GM18505 (cell line): ENCODE measurements around the gene CCNYL1.

ENCODE experiments used
- ATAC-seq: cut with Tn5 transposase; IDR thresholded peaks from one replicate; pipeline ENCODE4 v1.9.1; 2021; ENCODE audit not compliant: unreplicated experiment
- POLR2A ChIP-seq: IDR thresholded peaks from 4 replicates; pipeline ENCODE4 v1.6.1; 2011; ENCODE audit warnings: borderline replicate concordance; ENCODE audit not compliant: insufficient read depth, insufficient read length; ENCODE audit errors: extremely low read depth

CCNYL1 gene

DNA sequence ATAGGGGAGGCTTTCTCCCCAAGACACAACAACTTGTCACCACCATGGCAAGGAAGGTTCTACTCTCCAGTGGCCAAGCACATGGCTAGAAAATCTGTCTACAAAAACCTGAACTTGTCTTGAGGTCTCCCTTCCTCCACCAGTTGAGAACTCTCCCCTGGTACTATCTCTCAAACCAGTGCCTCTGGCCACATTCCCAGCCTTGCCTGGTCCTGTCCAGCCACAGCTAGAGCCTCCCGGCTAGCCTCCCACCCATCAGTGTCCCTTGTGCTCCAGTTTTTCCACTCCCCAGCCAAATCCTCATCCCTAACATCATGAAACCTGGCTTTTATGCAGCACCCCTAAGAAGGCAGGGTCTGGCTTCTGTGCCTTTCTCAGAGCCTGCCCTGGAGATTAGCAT is 79.5 kb downstream of the CCNYL1 start:
- ATAC-seq = no peak
- no peak for TF ChIP-seq POLR2A

DNA sequence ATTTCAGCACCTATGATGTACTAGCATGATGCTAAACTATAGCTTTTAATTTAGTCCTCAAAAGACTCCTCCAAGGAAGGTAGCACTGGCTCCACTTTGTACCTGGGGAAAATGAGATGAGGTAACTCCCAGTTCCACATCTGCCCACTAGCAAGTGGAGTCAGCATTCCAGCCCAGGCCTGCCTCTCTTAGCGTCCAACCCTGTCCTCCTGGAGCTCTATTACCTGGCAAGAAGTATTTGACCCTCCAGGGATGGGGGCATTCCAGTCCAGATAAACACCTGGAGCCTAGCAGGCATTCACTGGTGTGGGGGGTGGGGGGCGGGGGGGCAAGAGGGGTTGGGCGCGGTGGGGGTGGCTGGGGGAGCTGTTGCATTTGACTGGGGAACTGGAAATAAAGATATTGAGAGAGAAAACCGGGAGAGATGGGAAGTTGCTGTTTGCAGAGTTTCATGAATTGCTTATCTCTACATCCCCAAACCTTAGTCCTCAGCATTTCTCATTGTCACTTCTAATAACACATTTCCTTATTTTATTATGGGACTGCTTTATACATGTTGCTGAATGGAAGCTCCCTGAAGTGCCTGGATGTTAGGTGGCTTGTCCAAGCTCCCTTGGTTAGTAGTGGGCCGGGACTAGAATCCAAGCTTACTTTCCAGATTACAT is 80.3 kb downstream of the CCNYL1 start:
- no peak for ATAC-seq
- TF ChIP-seq POLR2A = no peak

GRCh38 chr2:207792244-207792785 is 80.9 kb downstream of the CCNYL1 start:
- no peak for ATAC-seq
- no peak for TF ChIP-seq POLR2A

DNA sequence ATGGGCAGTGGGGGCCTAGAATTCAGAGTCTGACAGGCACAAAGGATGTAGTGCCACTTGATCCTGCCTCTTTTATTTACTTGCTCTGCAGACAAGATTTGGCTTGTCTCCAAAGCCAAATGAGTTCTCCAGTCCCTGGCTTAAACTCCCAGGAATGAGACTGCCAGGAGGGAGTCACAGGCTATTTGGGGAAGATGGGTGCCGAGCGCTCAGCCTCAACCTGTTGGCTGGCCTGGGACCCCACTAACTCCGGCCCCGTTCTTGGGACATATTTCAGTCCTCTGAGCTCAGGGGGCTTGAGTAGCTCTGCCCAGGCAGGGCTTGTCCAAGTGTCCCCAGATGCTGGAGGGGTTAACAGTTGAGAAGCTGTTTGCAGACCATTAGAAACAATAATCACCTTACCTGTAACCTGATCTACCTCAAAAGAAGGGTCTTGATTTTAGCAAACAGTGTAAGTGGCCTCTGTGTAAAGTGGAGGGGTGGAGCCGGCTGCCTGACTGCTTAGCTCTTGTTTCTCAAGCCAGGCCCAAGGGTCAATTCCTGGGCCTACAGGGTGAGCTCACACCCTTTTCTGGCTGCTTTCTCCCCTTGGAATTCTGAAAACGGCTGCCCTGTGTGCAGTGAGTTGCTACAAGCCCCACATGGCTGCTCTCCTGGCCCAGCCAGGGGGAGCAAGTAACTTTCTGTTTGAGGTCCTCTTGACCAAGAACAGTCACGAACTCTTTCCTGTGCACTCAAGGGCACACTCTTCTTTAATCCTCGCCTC is 85.3 kb downstream of the CCNYL1 start:
- TF ChIP-seq POLR2A = no peak
- no peak for ATAC-seq

- ATAC-seq = no peak
- no peak for TF ChIP-seq POLR2A
These were observed 89.8 kb downstream of the CCNYL1 start for GRCh38 chr2:207801259-207801658.

DNA sequence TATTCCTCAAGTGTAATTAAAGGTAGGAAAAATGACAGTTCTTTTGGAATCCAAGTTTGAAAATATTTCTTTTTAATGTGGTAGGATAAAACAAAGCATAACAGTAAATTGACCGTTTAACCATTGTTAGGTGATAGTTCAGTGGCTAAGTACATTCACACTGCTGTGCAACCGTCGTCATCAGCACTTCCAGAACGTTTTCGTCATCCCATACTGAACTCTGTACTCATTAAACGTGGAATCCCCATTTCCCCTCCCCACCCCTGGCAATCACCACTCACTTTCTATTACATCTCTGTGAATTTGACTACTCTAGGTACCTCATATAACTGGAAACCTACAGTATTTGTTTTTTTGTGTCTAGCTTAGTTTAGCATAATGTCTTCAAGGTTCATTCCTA is 91.2 kb downstream of the CCNYL1 start:
- ATAC-seq = no peak
- TF ChIP-seq POLR2A = no peak
